GM18867 (cell line): ENCODE data around the gene RAP1GAP.
"Not testable (repeated sequence)": the region's sequence is repeated elsewhere in the genome, so short reads cannot be mapped to it uniquely, and the experiment has no call there.

Experiments
- ATAC-seq: cut with Tn5 transposase; IDR thresholded peaks from one replicate; pipeline ENCODE4 v1.9.1; 2021; ENCODE audit warnings: mild to moderate bottlenecking, moderate library complexity; ENCODE audit not compliant: unreplicated experiment

Gene RAP1GAP

GRCh38 chr1:21574466-21575151 is 94.5 kb downstream of the RAP1GAP start:
- ATAC-seq, result no peak

GRCh38 chr1:21573971-21574465 is 95.1 kb downstream of the RAP1GAP start:
- ATAC-seq, result no peak

- ATAC-seq, result no peak
Observed at GRCh38 chr1:21573475-21573874, 95.7 kb downstream of the RAP1GAP start.

GRCh38 chr1:21572735-21573277 is 96.4 kb downstream of the RAP1GAP start:
- no peak for ATAC-seq

GRCh38 chr1:21572221-21572620 is 96.9 kb downstream of the RAP1GAP start:
- no peak for ATAC-seq

GRCh38 chr1:21570885-21571284 is 98.3 kb downstream of the RAP1GAP start:
- no peak for ATAC-seq

- no peak for ATAC-seq
Observed at GRCh38 chr1:21570528-21570875, 98.7 kb downstream of the RAP1GAP start.

- no peak for ATAC-seq
Observed at GRCh38 chr1:21569820-21570527, 99.2 kb downstream of the RAP1GAP start.

- ATAC-seq, result no peak
Observed at GRCh38 chr1:21568809-21569385, 100.3 kb downstream of the RAP1GAP start.

GRCh38 chr1:21568006-21568746 is 101.0 kb downstream of the RAP1GAP start:
- ATAC-seq, result no peak

GRCh38 chr1:21567241-21568005 is 101.7 kb downstream of the RAP1GAP start:
- ATAC-seq, result no peak

- not testable (repeated sequence) for ATAC-seq
Observed at GRCh38 chr1:21566361-21566760, 102.8 kb downstream of the RAP1GAP start.

- no peak for ATAC-seq
Observed at GRCh38 chr1:21565285-21565684, 103.9 kb downstream of the RAP1GAP start.

- no peak for ATAC-seq
Observed at GRCh38 chr1:21564521-21565095, 104.5 kb downstream of the RAP1GAP start.

GRCh38 chr1:21563971-21564370 is 105.2 kb downstream of the RAP1GAP start:
- ATAC-seq, result no peak

GRCh38 chr1:21562896-21563295 is 106.3 kb downstream of the RAP1GAP start:
- no peak for ATAC-seq

GRCh38 chr1:21560916-21561638 is 108.1 kb downstream of the RAP1GAP start:
- no peak for ATAC-seq

- no peak for ATAC-seq
Observed at GRCh38 chr1:21559788-21560567, 109.2 kb downstream of the RAP1GAP start.
